HepG2 (cell line): ENCODE data around the gene ESF1. TPM values are rescaled to one million over a fixed set of nuclear protein-coding genes. Genes with fewer than 3 reads are reported as not detected.

ENCODE experiments used
- ATAC-seq: fragments of 200-7000 bp; cut with Tn5 transposase; 3 replicates; pipeline ENCODE4 v1.9.1; 2020; ENCODE audit warnings: mild to moderate bottlenecking, moderate library complexity
- BruUV-seq: library from RNA; stranded (reverse); fragments of 400-500 nt; replicated peaks from 2 replicates; lab custom pipeline; 2021; lab: Mats Ljungman, UMichigan
- CTCF ChIA-PET: fragments of 300-600 bp; formaldehyde crosslinking; extraction: SDS; loops from one replicate; lab custom pipeline; 2021; ENCODE audit warnings: low total read pairs, inconsistent platforms, low intra/inter-chr PET ratio; lab: Yijun Ruan, JAX
- POLR2A ChIA-PET: fragments of 350-600 bp; sonication (Branson Sonifier 250); formaldehyde crosslinking; loops from one replicate; lab custom pipeline; 2020; ENCODE audit warnings: antibody characterized with exemption, inconsistent platforms; lab: Yijun Ruan, JAX
- DNase-seq: peaks from one replicate; pipeline ENCODE4 v3.0.0-alpha.2; 2015; ENCODE audit warnings: low spot score
- FAIRE-seq: peaks from 3 replicates; lab custom pipeline; 2011; peaks lifted over from hg19 to GRCh38; lab: Jason Lieb, UNC
- H2AFZ ChIP-seq: one replicate; pipeline ENCODE4 v1.6.1; 2011; ENCODE audit warnings: low read length, inconsistent platforms
- H3K27ac ChIP-seq: fragments of 300-600 bp; 3 replicates; pipeline ENCODE4 v1.8.0; 2011; ENCODE audit warnings: mixed run types, mild to moderate bottlenecking, mixed read lengths, low read length, inconsistent platforms; ENCODE audit not compliant: insufficient read depth; ENCODE audit errors: extremely low read length
- H3K27me3 ChIP-seq, 2 experiments: fragments of 200-600 bp in 1 of 2; 2 replicates in 1 of 2; 3 replicates in 1 of 2; pipeline versions ENCODE4 v1.6.0 to v1.8.0; 2011; ENCODE audit warnings: low read length in 2 of 2, mild to moderate bottlenecking in 2 of 2, moderate library complexity in 2 of 2, inconsistent platforms in 1 of 2; ENCODE audit not compliant: insufficient read depth in 2 of 2, control insufficient read depth in 1 of 2
- H3K36me3 ChIP-seq, 2 experiments: fragments of 200-600 bp in 1 of 2; replicated peaks in 1 of 2; 2 replicates in 1 of 2; 3 replicates in 1 of 2; pipeline versions ENCODE4 v1.5.1 to v1.8.0; 2011; ENCODE audit warnings: low read length in 2 of 2, inconsistent platforms in 1 of 2; ENCODE audit not compliant: insufficient read depth in 2 of 2, control insufficient read depth in 1 of 2
- H3K4me1 ChIP-seq: 2 replicates; pipeline ENCODE4 v1.5.1; 2012; ENCODE audit warnings: low read length, inconsistent platforms; ENCODE audit not compliant: insufficient read depth
- H3K4me2 ChIP-seq: 2 replicates; pipeline ENCODE4 v1.6.0; 2011; ENCODE audit warnings: low read depth, low read length, inconsistent platforms
- H3K4me3 ChIP-seq, 3 experiments: fragments of 200-600 bp in 1 of 3; sonication (generic), shearing (Covaris generic) in 1 of 3; replicated peaks in 1 of 3; 2 replicates each; pipeline ENCODE4 v1.5.1; 2011 to 2016; ENCODE audit warnings: low read length in 3 of 3, inconsistent platforms in 2 of 3, low read depth in 2 of 3, mild to moderate bottlenecking in 2 of 3, control low read depth in 1 of 3, mixed read lengths in 1 of 3; ENCODE audit not compliant: insufficient read depth in 1 of 3
- H3K79me2 ChIP-seq: one replicate; pipeline ENCODE4 v1.6.1; 2011; ENCODE audit warnings: low read length, inconsistent platforms; ENCODE audit not compliant: insufficient read depth
- H3K9ac ChIP-seq: 2 replicates; pipeline ENCODE4 v1.6.0; 2011; ENCODE audit warnings: mild to moderate bottlenecking, low read depth, low read length, inconsistent platforms; ENCODE audit not compliant: insufficient read depth
- H3K9me3 ChIP-seq: 2 replicates; pipeline ENCODE4 v1.5.1; 2012; ENCODE audit warnings: mild to moderate bottlenecking, low read length
- H4K20me1 ChIP-seq: 2 replicates; pipeline ENCODE4 v1.6.0; 2011; ENCODE audit warnings: inconsistent platforms, mild to moderate bottlenecking, low read length, moderate library complexity; ENCODE audit not compliant: insufficient read depth
- ATF7 ChIP-seq, 2 experiments: fragments of 450-650 bp in 1 of 2; sonication (generic) in 1 of 2; formaldehyde crosslinking in 1 of 2; IDR thresholded peaks; 2 replicates each; pipeline versions ENCODE4 v1.4.0 to v1.6.1; 2016 to 2020; ENCODE audit warnings: antibody characterized with exemption in 1 of 2, mild to moderate bottlenecking in 1 of 2, missing genetic modification reagents in 1 of 2
- DPF2 ChIP-seq: sonication (generic); formaldehyde crosslinking; IDR thresholded peaks from 2 replicates; pipeline ENCODE4 v1.4.0; 2020; ENCODE audit warnings: mild to moderate bottlenecking, low read depth, missing genetic modification reagents, borderline replicate concordance
- E2F1 ChIP-seq: sonication (generic); formaldehyde crosslinking; IDR thresholded peaks from 2 replicates; pipeline ENCODE4 v1.5.0; 2020; ENCODE audit warnings: missing genetic modification reagents
- JARID2 ChIP-seq: sonication (generic); formaldehyde crosslinking; IDR thresholded peaks from 2 replicates; pipeline ENCODE4 v1.8.1; 2023; ENCODE audit warnings: missing genetic modification reagents, inconsistent platforms; ENCODE audit not compliant: insufficient replicate concordance
- MEIS1 ChIP-seq: sonication (generic); formaldehyde crosslinking; IDR thresholded peaks from 2 replicates; pipeline ENCODE4 v1.9.0; 2021; ENCODE audit warnings: mild to moderate bottlenecking, missing genetic modification reagents, moderate library complexity, borderline replicate concordance
- POLR2A ChIP-seq, 2 experiments: IDR thresholded peaks; 2 replicates each; pipeline ENCODE4 v1.6.1; 2011; ENCODE audit warnings: low read depth in 2 of 2, low read length in 2 of 2, mild to moderate bottlenecking in 1 of 2, moderate library complexity in 1 of 2; ENCODE audit not compliant: insufficient read depth in 1 of 2
- RFX1 ChIP-seq: fragments of 450-650 bp; IDR thresholded peaks from 2 replicates; pipeline ENCODE4 v1.6.1; 2017
- SNAPC4 ChIP-seq: sonication (generic); formaldehyde crosslinking; IDR thresholded peaks from 2 replicates; pipeline ENCODE4 v1.4.0; 2020; ENCODE audit warnings: mild to moderate bottlenecking, missing genetic modification reagents
- ZNF296 ChIP-seq: sonication (generic); formaldehyde crosslinking; conservative IDR thresholded peaks from 2 replicates; pipeline ENCODE4 v1.5.0; 2020; ENCODE audit warnings: mild to moderate bottlenecking, missing genetic modification reagents
- ZNF430 ChIP-seq: sonication (generic); formaldehyde crosslinking; IDR thresholded peaks from 2 replicates; pipeline ENCODE4 v1.9.0; 2021; ENCODE audit warnings: mild to moderate bottlenecking, missing genetic modification reagents
- ZNF607 ChIP-seq: sonication (generic); formaldehyde crosslinking; IDR thresholded peaks from 2 replicates; pipeline ENCODE4 v1.5.1; 2020; ENCODE audit warnings: missing genetic modification reagents, mild to moderate bottlenecking, borderline replicate concordance
- ZNF619 ChIP-seq: sonication (generic); formaldehyde crosslinking; IDR thresholded peaks from 2 replicates; pipeline ENCODE4 v1.4.0; 2020; ENCODE audit warnings: mild to moderate bottlenecking, missing genetic modification reagents
- ZNF749 ChIP-seq: sonication (generic); formaldehyde crosslinking; IDR thresholded peaks from 2 replicates; pipeline ENCODE4 v1.8.0; 2022; ENCODE audit warnings: mild to moderate bottlenecking, missing genetic modification reagents, moderate library complexity, borderline replicate concordance
- WGBS: methylation state at CpG from one replicate; pipeline ENCODE4 v1.1.6; 2017; ENCODE audit warnings: low lambda C conversion rate; 5-methylcytosine and 5-hydroxymethylcytosine counted together
- in situ Hi-C: cut with HindIII; loops from 2 replicates; pipeline ENCODE4 v1.10.0; 2017; ENCODE audit warnings: low pct_unique_long_range_greater_than_20kb; ENCODE audit not compliant: extremely low pct_ligation_motif_present
- intact Hi-C: fragments of 100-400 bp; cut with micrococcal nuclease; formaldehyde crosslinking; loops from one replicate; pipeline ENCODE4 v1.10.0; 2022; ENCODE audit not compliant: unreplicated experiment
- polyA plus RNA-seq, 8 experiments: library from polyadenylated mRNA; depleted of rRNA in 3 of 8; stranded (reverse) in 7 of 8; unstranded in 1 of 8; fragments of >200 nt; fragmentation: Illumina TruSeq in 4 of 8; extraction: Trizol in 4 of 8; gene quantifications; 2 replicates each; pipeline versions ENCODE4 v1.2.1 to v1.2.3, GENCODE V29; 2011 to 2016; ENCODE audit warnings: low read depth in 4 of 8, missing spikeins in 1 of 8, mixed read lengths in 1 of 8; ENCODE audit not compliant: insufficient read depth in 1 of 8
- total RNA-seq, 5 experiments: library from RNA; depleted of rRNA; stranded (reverse); fragments of >200 nt; fragmentation: Illumina TruSeq; extraction: Trizol; gene quantifications; 2 replicates each; pipeline ENCODE4 v1.2.3, GENCODE V29; 2016; ENCODE audit warnings: low read depth in 1 of 5
- TF ChIP-seq, protein P1 (sequence below): sonication (generic); formaldehyde crosslinking; IDR thresholded peaks from 2 replicates; pipeline ENCODE4 v1.5.1; 2020; ENCODE audit warnings: mild to moderate bottlenecking, missing genetic modification reagents, moderate library complexity

The ESF1 gene
- total and polyA plus RNA-seq, 2 of the 13 experiments (the other 11 are each of a cell fraction or from before 2014, with no cell fraction given), result 7.3 to 66.9 TPM

GRCh38 chr20:13684566-13685222 lies 100.0 kb downstream of the ESF1 start:
- in situ Hi-C loops, result no loop called here
- H3K4me1 ChIP-seq, result peaks cover 30% of the 10 kb centered on the region
- no peak overlapping the region for H3K4me3 ChIP-seq
- no peaks in the 10 kb centered on the region for H3K36me3 ChIP-seq
- no peaks in the 10 kb centered on the region for H3K9me3 ChIP-seq
- 76% methylated on average over 5 of the region's 5 CpGs for WGBS
- no peaks in the 10 kb centered on the region for H3K79me2 ChIP-seq
- H4K20me1 ChIP-seq, result no peaks in the 10 kb centered on the region
- H3K27me3 ChIP-seq, result no peaks in the 10 kb centered on the region
- ChIA-PET CTCF (no interaction called here), POLR2A (interaction anchor here (0.8 kb wide), 1 partner anchor 8 kb away, joined by 3 read pairs; no protein-coding TSS in a partner anchor)
- H2AFZ ChIP-seq, result no peak overlapping the region
- intact Hi-C loops, result loop anchor here (5.0 to 10.0 kb wide), 2 partner anchors 42 to 350 kb away; no protein-coding TSS in a partner anchor
- ATAC-seq (no peak), FAIRE-seq (no peak), DNase-seq (no peak)
- no TSS peak for BruUV-seq
- H3K9ac ChIP-seq, result no peak overlapping the region
- H3K4me2 ChIP-seq, result no peak overlapping the region
- H3K27ac ChIP-seq, result no peak overlapping the region
- TF ChIP-seq POLR2A (IDR thresholded peaks at IDR 0.05; ENCODE audit: insufficient read depth in 1 of 2, low read depth in 2 of 2, low read length in 2 of 2) (no peak), SNAPC4 (no peak), ZNF296 (CRISPR knock-in tag) (no peak), ZNF430 (no peak), MEIS1 (no peak), ZNF607 (CRISPR knock-in tag) (no peak), DPF2 (CRISPR knock-in tag) (no peak), E2F1 (no peak), RFX1 (no peak), JARID2 (CRISPR knock-in tag) (no peak), ZNF619 (no peak), ATF7 (IDR thresholded peaks at IDR 0.05) (no peak), ATF7 (CRISPR knock-in tag; IDR thresholded peaks at IDR 0.05) (no peak), ZNF749 (CRISPR knock-in tag) (no peak)
- TF ChIP-seq, protein P1, sequence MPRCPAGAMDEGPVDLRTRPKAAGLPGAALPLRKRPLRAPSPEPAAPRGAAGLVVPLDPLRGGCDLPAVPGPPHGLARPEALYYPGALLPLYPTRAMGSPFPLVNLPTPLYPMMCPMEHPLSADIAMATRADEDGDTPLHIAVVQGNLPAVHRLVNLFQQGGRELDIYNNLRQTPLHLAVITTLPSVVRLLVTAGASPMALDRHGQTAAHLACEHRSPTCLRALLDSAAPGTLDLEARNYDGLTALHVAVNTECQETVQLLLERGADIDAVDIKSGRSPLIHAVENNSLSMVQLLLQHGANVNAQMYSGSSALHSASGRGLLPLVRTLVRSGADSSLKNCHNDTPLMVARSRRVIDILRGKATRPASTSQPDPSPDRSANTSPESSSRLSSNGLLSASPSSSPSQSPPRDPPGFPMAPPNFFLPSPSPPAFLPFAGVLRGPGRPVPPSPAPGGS (CRISPR knock-in tag), result no peak
